ENCODE results near the gene MATN4. TPM values are rescaled to one million over a fixed set of nuclear protein-coding genes. Genes with fewer than 3 reads are reported as not detected.

Gene MATN4
- total and polyA plus RNA-seq, 3 donors from 2014 or later: 1.1 to 3.5 (median 2.8) TPM

DNA sequence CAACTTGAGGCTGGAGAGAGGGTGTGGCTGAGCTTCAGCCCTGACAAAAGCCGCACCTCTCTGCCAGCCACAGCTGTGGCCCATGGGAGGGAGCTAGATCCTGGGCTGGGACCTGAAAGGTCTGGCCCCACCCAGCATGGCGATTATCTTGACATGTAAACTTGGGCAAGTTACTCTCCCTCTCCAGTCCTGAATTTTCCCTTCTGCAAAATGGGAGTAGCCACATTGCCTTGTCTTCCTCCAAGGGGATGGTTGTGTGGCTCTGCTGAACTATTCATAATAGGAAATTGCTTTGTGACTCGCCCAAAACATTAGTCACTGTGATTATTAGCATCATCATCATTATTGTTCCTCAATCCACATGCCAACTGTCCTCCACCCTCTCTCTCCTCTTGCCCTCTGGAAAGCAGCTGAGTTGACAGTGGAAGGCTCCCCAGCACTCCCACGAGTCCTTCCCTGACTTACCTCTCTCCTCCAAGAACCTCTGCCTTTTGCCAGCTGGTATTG, 24.5 kb downstream of the MATN4 start:
- no peaks in the 10 kb centered on the region for H3K4me1 ChIP-seq
- WGBS, 2 donors: 42 to 79% methylated on average over 3 to 4 of the region's 4 CpGs
- no peaks in the 10 kb centered on the region for H3K9me3 ChIP-seq
- intact Hi-C loops (cut with DNase I; ENCODE audit: low total_unique reads): no loop called here
- TF ChIP-seq, protein P1, sequence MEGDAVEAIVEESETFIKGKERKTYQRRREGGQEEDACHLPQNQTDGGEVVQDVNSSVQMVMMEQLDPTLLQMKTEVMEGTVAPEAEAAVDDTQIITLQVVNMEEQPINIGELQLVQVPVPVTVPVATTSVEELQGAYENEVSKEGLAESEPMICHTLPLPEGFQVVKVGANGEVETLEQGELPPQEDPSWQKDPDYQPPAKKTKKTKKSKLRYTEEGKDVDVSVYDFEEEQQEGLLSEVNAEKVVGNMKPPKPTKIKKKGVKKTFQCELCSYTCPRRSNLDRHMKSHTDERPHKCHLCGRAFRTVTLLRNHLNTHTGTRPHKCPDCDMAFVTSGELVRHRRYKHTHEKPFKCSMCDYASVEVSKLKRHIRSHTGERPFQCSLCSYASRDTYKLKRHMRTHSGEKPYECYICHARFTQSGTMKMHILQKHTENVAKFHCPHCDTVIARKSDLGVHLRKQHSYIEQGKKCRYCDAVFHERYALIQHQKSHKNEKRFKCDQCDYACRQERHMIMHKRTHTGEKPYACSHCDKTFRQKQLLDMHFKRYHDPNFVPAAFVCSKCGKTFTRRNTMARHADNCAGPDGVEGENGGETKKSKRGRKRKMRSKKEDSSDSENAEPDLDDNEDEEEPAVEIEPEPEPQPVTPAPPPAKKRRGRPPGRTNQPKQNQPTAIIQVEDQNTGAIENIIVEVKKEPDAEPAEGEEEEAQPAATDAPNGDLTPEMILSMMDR (IDR thresholded peaks at IDR 0.05): no peak
- no peak for TF ChIP-seq POLR2A (IDR thresholded peaks at IDR 0.05)
- no peak overlapping the region for H3K4me3 ChIP-seq
- DNase-seq: no peak
- no peaks in the 10 kb centered on the region for H3K27me3 ChIP-seq
- H3K36me3 ChIP-seq (ENCODE audit: low read depth, missing control alignments): no peaks in the 10 kb centered on the region
- no peak overlapping the region for H3K27ac ChIP-seq

DNA sequence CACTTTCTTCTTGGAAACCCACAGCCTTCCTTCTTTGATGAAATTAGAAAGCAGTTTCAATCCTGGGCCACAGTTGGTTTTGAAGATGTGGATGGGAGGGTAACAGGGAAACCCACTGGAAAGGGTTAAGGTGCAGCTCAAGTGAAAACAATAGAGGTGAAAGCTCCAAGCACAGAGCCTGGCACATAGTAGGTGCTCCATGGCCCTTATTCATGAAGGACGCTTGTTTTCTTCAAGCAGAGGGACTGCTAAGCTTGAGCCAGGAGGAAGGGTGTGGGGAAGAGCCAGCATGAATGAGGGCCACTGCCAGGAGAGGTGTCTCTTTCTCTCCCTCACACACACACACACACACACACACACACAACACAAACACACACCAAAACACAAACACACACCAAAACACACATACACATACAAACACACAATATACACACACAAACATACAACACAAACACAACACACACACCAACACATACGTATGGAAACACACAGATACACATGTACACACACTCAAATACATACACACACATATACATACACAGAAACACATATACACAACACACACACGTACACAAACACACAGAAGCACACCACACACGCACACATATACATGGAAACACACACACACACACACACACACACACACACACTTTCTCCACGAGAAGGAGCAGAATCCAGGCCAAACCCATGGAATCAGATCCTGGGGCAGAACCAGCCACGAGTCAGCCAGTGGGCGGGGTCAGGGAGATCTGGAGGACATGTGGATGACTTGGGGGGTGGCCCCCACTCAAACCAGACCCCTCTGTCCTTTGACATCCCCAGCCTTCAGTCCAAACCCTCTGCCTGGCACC, 25.2 kb downstream of the MATN4 start:
- TF ChIP-seq, protein P1 (IDR thresholded peaks at IDR 0.05): no peak
- no peak for TF ChIP-seq POLR2A (IDR thresholded peaks at IDR 0.05)
- Histone ChIP-seq H3K4me1 (no peaks in the 10 kb centered on the region), H3K4me3 (no peak overlapping the region), H3K36me3 (ENCODE audit: low read depth, missing control alignments) (no peaks in the 10 kb centered on the region), H3K27me3 (no peaks in the 10 kb centered on the region), H3K9me3 (no peaks in the 10 kb centered on the region), H3K27ac (no peak overlapping the region)
- 71 to 84% methylated on average over 4 to 7 of the region's 7 CpGs for WGBS, 2 donors
- intact Hi-C loops (cut with DNase I; ENCODE audit: low total_unique reads): no loop called here
- no peak for DNase-seq

DNA sequence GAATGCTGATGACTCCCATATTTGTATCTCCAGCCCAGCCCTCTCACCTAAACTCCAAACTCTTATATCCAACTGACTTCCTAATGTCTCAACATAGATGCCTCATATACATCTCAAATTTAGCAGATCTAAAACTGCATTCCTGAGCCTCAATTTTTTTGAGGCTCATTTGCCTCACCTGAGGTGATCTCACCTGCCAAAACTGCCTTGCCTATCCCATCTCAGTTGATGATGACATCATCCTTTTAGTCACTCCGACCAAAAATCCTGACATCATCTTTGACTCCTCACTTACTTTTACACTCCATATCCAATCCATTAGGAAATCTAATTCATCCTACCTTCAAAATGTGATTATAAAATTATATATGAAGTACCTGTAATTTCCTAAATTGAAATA, 28.1 kb downstream of the MATN4 start:
- no peaks in the 10 kb centered on the region for H3K27me3 ChIP-seq
- H3K27ac ChIP-seq: no peak overlapping the region
- no peaks in the 10 kb centered on the region for H3K36me3 ChIP-seq (ENCODE audit: low read depth, missing control alignments)
- TF ChIP-seq, protein P1 (IDR thresholded peaks at IDR 0.05): no peak
- TF ChIP-seq POLR2A (IDR thresholded peaks at IDR 0.05): no peak
- H3K4me1 ChIP-seq: no peaks in the 10 kb centered on the region
- no peak overlapping the region for H3K4me3 ChIP-seq
- intact Hi-C loops (cut with DNase I; ENCODE audit: low total_unique reads): no loop called here
- 86 to 90% methylated on average over 1 of the region's 1 CpG for WGBS, 2 donors
- no peaks in the 10 kb centered on the region for H3K9me3 ChIP-seq
- no peak for DNase-seq

DNA sequence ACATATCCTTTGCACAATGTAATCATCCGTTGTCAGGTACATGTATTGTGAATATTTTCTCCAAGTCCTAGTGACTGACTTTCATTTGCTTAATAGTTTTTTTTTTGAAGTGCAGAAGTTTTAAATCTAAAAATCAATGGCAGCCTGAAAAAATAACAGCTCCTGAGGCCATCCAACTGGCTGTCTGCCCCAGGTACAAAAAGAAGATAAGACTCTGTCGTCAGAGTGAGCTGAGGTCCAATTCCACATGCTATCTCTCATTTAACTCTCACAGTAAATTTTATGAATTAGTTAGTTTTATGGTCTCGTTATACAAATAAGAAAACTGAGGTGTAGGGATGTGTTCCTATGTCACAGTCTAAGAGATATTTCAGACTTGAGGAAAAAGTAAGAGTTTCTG, 32.8 kb downstream of the MATN4 start:
- no peak for DNase-seq
- no peaks in the 10 kb centered on the region for H3K4me1 ChIP-seq
- no peak overlapping the region for H3K27ac ChIP-seq
- intact Hi-C loops (cut with DNase I; ENCODE audit: low total_unique reads): no loop called here
- no peaks in the 10 kb centered on the region for H3K9me3 ChIP-seq
- WGBS, 2 donors: 55 to 62% methylated on average over 3 of the region's 3 CpGs
- H3K4me3 ChIP-seq: no peak overlapping the region
- H3K27me3 ChIP-seq: no peaks in the 10 kb centered on the region
- H3K36me3 ChIP-seq (ENCODE audit: low read depth, missing control alignments): no peaks in the 10 kb centered on the region
- TF ChIP-seq POLR2A (IDR thresholded peaks at IDR 0.05): no peak
- TF ChIP-seq, protein P1 (IDR thresholded peaks at IDR 0.05): no peak
